Suppressor macrophage treated with lipopolysaccharide for 1 hour (primary cell): ENCODE measurements around the gene ZNF474.
A peak's percentile ranks its signal among the peaks of the same experiment; 100 is the strongest.

Experiments
- DNase-seq, 3 donors: peaks; one replicate each; pipeline ENCODE4 v3.0.0-alpha.2; 2020 to 2022

The ZNF474 gene

GRCh38 chr5:122154910-122155309 lies 25.6 kb downstream of the ZNF474 start:
- DNase-seq = no peak

- DNase-seq = no peak
These were observed 26.2 kb downstream of the ZNF474 start for GRCh38 chr5:122155546-122155945.

- no peak for DNase-seq
These were observed 27.5 kb downstream of the ZNF474 start for GRCh38 chr5:122156724-122157325.

- DNase-seq = no peak
These were observed 32.8 kb downstream of the ZNF474 start for GRCh38 chr5:122162100-122162638.

GRCh38 chr5:122163121-122164069 lies 34.0 kb downstream of the ZNF474 start:
- no peak for DNase-seq

GRCh38 chr5:122164070-122164435 lies 34.7 kb downstream of the ZNF474 start:
- DNase-seq = no peak

- no peak for DNase-seq
These were observed 35.6 kb downstream of the ZNF474 start for GRCh38 chr5:122164831-122165558.

GRCh38 chr5:122165559-122166078 lies 36.3 kb downstream of the ZNF474 start:
- DNase-seq = no peak

- no peak for DNase-seq
These were observed 40.2 kb downstream of the ZNF474 start for GRCh38 chr5:122169350-122170103.

GRCh38 chr5:122170620-122171019 lies 41.3 kb downstream of the ZNF474 start:
- DNase-seq = no peak

- DNase-seq = no peak
These were observed 42.9 kb downstream of the ZNF474 start for GRCh38 chr5:122172207-122172606.

- no peak for DNase-seq
These were observed 44.4 kb downstream of the ZNF474 start for GRCh38 chr5:122173474-122174415.

GRCh38 chr5:122175091-122175490 lies 45.7 kb downstream of the ZNF474 start:
- no peak for DNase-seq

GRCh38 chr5:122175852-122176251 lies 46.5 kb downstream of the ZNF474 start:
- DNase-seq = no peak

- DNase-seq = no peak
These were observed 47.8 kb downstream of the ZNF474 start for GRCh38 chr5:122177161-122177560.

- DNase-seq = no peak
These were observed 50.4 kb downstream of the ZNF474 start for GRCh38 chr5:122179701-122180100.

- no peak for DNase-seq
These were observed 50.9 kb downstream of the ZNF474 start for GRCh38 chr5:122180146-122180712.

- DNase-seq = peak; percentile 4 to 63 (median 39)
These were observed 51.7 kb downstream of the ZNF474 start for GRCh38 chr5:122180863-122181548.

- no peak for DNase-seq
These were observed 52.5 kb downstream of the ZNF474 start for GRCh38 chr5:122181863-122182262.

- peak in 1 of 3 donors; percentile 28 for DNase-seq
These were observed 53.2 kb downstream of the ZNF474 start for GRCh38 chr5:122182491-122182921.
